ENCODE measurements around the gene C19orf12. TPM values are rescaled to one million over a fixed set of nuclear protein-coding genes. Genes with fewer than 3 reads are reported as not detected.

Gene C19orf12
- total RNA-seq, 1 donor from 2014 or later = 47.9 TPM

- H3K4me3 Mint-ChIP-seq = peak overlapping the region; percentile 95
- H3K9me3 Mint-ChIP-seq = no peaks in the 10 kb centered on the region
- intact Hi-C loops (cut with micrococcal nuclease) = loop anchor here (2.0 to 5.0 kb wide), 3 partner anchors 13 to 455 kb away; partner anchors contain the start of genes UQCRFS1 and URI1
- no peak for DNase-seq (ENCODE audit: low spot score)
- peaks cover 38% of the 10 kb centered on the region for H3K36me3 Mint-ChIP-seq (ENCODE audit: low read depth)
- no peaks in the 10 kb centered on the region for H3K27me3 Mint-ChIP-seq (ENCODE audit: insufficient read depth)
- peaks cover 73% of the 10 kb centered on the region for H3K4me1 Mint-ChIP-seq (ENCODE audit: low read depth)
- peak overlapping the region; percentile 85 for H3K27ac Mint-ChIP-seq
Measured at GRCh38 chr19:29667387-29667783, 47.7 kb downstream of the C19orf12 start.

GRCh38 chr19:29666578-29667386 is 48.3 kb downstream of the C19orf12 start:
- peaks cover 73% of the 10 kb centered on the region for H3K4me1 Mint-ChIP-seq (ENCODE audit: low read depth)
- peak overlapping the region; percentile 95 for H3K4me3 Mint-ChIP-seq
- no peaks in the 10 kb centered on the region for H3K27me3 Mint-ChIP-seq (ENCODE audit: insufficient read depth)
- DNase-seq (ENCODE audit: low spot score) = no peak
- H3K9me3 Mint-ChIP-seq = no peaks in the 10 kb centered on the region
- peak overlapping the region; percentile 85 for H3K27ac Mint-ChIP-seq
- intact Hi-C loops (cut with micrococcal nuclease) = loop anchor here (2.0 to 5.0 kb wide), 3 partner anchors 14 to 454 kb away; partner anchors contain the start of genes UQCRFS1 and URI1
- peaks cover 33% of the 10 kb centered on the region for H3K36me3 Mint-ChIP-seq (ENCODE audit: low read depth)

- H3K4me3 Mint-ChIP-seq = peak overlapping the region; percentile 95
- H3K4me1 Mint-ChIP-seq (ENCODE audit: low read depth) = peaks cover 70% of the 10 kb centered on the region
Measured at GRCh38 chr19:29665826-29666577, 49.1 kb downstream of the C19orf12 start.

GRCh38 chr19:29665215-29665825 is 49.7 kb downstream of the C19orf12 start, which contains the start of gene PLEKHF1:
Gene PLEKHF1, plus strand, starts transcription at chr19:29665461. Its CDS starts 8,379 bp downstream, at chr19:29673840.
- Mint-ChIP-seq H3K4me1 (ENCODE audit: low read depth) (peaks cover 68% of the 10 kb centered on the region), H3K27ac (peak within 1 kb of the TSS; percentile 85), H3K27me3 (ENCODE audit: insufficient read depth) (no peaks in the 10 kb centered on the region), H3K4me3 (peak within 1 kb of the TSS; percentile 95), H3K36me3 (ENCODE audit: low read depth) (peaks cover 22% of the 10 kb centered on the region), H3K9me3 (no peaks in the 10 kb centered on the region)
- DNase-seq (ENCODE audit: low spot score) = peak; percentile 92
- intact Hi-C loops (cut with micrococcal nuclease) = loop anchor here (1.0 to 5.0 kb wide), 5 partner anchors 8 to 453 kb away; partner anchors contain the start of genes UQCRFS1 and URI1

More at GRCh38 chr19:29665826-29666577, 49.1 kb downstream of the C19orf12 start:
- Mint-ChIP-seq H3K36me3 (ENCODE audit: low read depth) (peaks cover 25% of the 10 kb centered on the region), H3K27me3 (ENCODE audit: insufficient read depth) (no peaks in the 10 kb centered on the region), H3K27ac (peak overlapping the region; percentile 85), H3K9me3 (no peaks in the 10 kb centered on the region)
- no peak for DNase-seq (ENCODE audit: low spot score)
- intact Hi-C loops (cut with micrococcal nuclease) = loop anchor here (1.0 to 5.0 kb wide), 6 partner anchors 7 to 454 kb away; partner anchors contain the start of genes UQCRFS1 and URI1

GRCh38 chr19:29664753-29665214 is 50.3 kb downstream of the C19orf12 start:
- Mint-ChIP-seq H3K4me3 (peak overlapping the region; percentile 81), H3K4me1 (ENCODE audit: low read depth) (peaks cover 63% of the 10 kb centered on the region), H3K9me3 (no peaks in the 10 kb centered on the region), H3K27me3 (ENCODE audit: insufficient read depth) (no peaks in the 10 kb centered on the region), H3K27ac (peak overlapping the region; percentile 75), H3K36me3 (ENCODE audit: low read depth) (peaks cover 18% of the 10 kb centered on the region)
- DNase-seq (ENCODE audit: low spot score) = no peak
- intact Hi-C loops (cut with micrococcal nuclease) = loop anchor here (1.0 to 5.0 kb wide), 5 partner anchors 9 to 452 kb away; partner anchors contain the start of genes UQCRFS1 and URI1

- peak overlapping the region; percentile 81 for H3K4me3 Mint-ChIP-seq
- no peak for DNase-seq (ENCODE audit: low spot score)
- peaks cover 56% of the 10 kb centered on the region for H3K4me1 Mint-ChIP-seq (ENCODE audit: low read depth)
- peaks cover 14% of the 10 kb centered on the region for H3K36me3 Mint-ChIP-seq (ENCODE audit: low read depth)
- intact Hi-C loops (cut with micrococcal nuclease) = loop anchor here (2.0 kb wide), 1 partner anchor 173 kb away; no protein-coding TSS in a partner anchor
- no peaks in the 10 kb centered on the region for H3K9me3 Mint-ChIP-seq
- peak overlapping the region; percentile 75 for H3K27ac Mint-ChIP-seq
- no peaks in the 10 kb centered on the region for H3K27me3 Mint-ChIP-seq (ENCODE audit: insufficient read depth)
Measured at GRCh38 chr19:29663861-29664752, 51.0 kb downstream of the C19orf12 start.

GRCh38 chr19:29662604-29663404 is 52.3 kb downstream of the C19orf12 start:
- Mint-ChIP-seq H3K4me3 (peak overlapping the region; percentile 57), H3K4me1 (ENCODE audit: low read depth) (peaks cover 43% of the 10 kb centered on the region)
- intact Hi-C loops (cut with micrococcal nuclease) = loop anchor here (1.0 to 2.0 kb wide), 3 partner anchors 24 to 174 kb away; no protein-coding TSS in a partner anchor

GRCh38 chr19:29662278-29662603 is 52.8 kb downstream of the C19orf12 start:
- DNase-seq (ENCODE audit: low spot score) = no peak
- Mint-ChIP-seq H3K4me1 (ENCODE audit: low read depth) (peaks cover 37% of the 10 kb centered on the region), H3K27me3 (ENCODE audit: insufficient read depth) (peaks cover under 1% of the 10 kb centered on the region), H3K9me3 (no peaks in the 10 kb centered on the region), H3K36me3 (ENCODE audit: low read depth) (peaks cover 6% of the 10 kb centered on the region), H3K27ac (peak overlapping the region; percentile 84), H3K4me3 (peak overlapping the region; percentile 57)
- intact Hi-C loops (cut with micrococcal nuclease) = loop anchor here (1.0 to 2.0 kb wide), 3 partner anchors 25 to 175 kb away; no protein-coding TSS in a partner anchor

More at GRCh38 chr19:29662604-29663404, 52.3 kb downstream of the C19orf12 start:
- Mint-ChIP-seq H3K27ac (peak overlapping the region; percentile 84), H3K9me3 (no peaks in the 10 kb centered on the region), H3K27me3 (ENCODE audit: insufficient read depth) (no peaks in the 10 kb centered on the region), H3K36me3 (ENCODE audit: low read depth) (peaks cover 9% of the 10 kb centered on the region)
- DNase-seq (ENCODE audit: low spot score) = no peak

- H3K36me3 Mint-ChIP-seq (ENCODE audit: low read depth) = no peaks in the 10 kb centered on the region
- peaks cover 31% of the 10 kb centered on the region for H3K4me1 Mint-ChIP-seq (ENCODE audit: low read depth)
Measured at GRCh38 chr19:29660835-29661234, 54.2 kb downstream of the C19orf12 start.

GRCh38 chr19:29658221-29658991 is 56.7 kb downstream of the C19orf12 start:
- Mint-ChIP-seq H3K27me3 (ENCODE audit: insufficient read depth) (peaks cover 7% of the 10 kb centered on the region), H3K27ac (no peak overlapping the region), H3K9me3 (peaks cover 6% of the 10 kb centered on the region), H3K36me3 (ENCODE audit: low read depth) (no peaks in the 10 kb centered on the region), H3K4me3 (no peak overlapping the region), H3K4me1 (ENCODE audit: low read depth) (peaks cover 33% of the 10 kb centered on the region)
- intact Hi-C loops (cut with micrococcal nuclease) = no loop called here
- DNase-seq (ENCODE audit: low spot score) = no peak

More at GRCh38 chr19:29660835-29661234, 54.2 kb downstream of the C19orf12 start:
- Mint-ChIP-seq H3K27ac (peak overlapping the region; percentile 72), H3K9me3 (no peaks in the 10 kb centered on the region), H3K27me3 (ENCODE audit: insufficient read depth) (peaks cover 2% of the 10 kb centered on the region), H3K4me3 (no peak overlapping the region)
- DNase-seq (ENCODE audit: low spot score) = no peak
- intact Hi-C loops (cut with micrococcal nuclease) = no loop called here
